HCEC 1CT (cell line): ENCODE data around the gene RBMS2.
"Not testable (repeated sequence)": the region's sequence is repeated elsewhere in the genome, so short reads cannot be mapped to it uniquely, and the experiment has no call there.

Source experiments
- DNase-seq: peaks from one replicate; pipeline ENCODE4 v3.0.0-alpha.2; 2017

Gene RBMS2

DNA sequence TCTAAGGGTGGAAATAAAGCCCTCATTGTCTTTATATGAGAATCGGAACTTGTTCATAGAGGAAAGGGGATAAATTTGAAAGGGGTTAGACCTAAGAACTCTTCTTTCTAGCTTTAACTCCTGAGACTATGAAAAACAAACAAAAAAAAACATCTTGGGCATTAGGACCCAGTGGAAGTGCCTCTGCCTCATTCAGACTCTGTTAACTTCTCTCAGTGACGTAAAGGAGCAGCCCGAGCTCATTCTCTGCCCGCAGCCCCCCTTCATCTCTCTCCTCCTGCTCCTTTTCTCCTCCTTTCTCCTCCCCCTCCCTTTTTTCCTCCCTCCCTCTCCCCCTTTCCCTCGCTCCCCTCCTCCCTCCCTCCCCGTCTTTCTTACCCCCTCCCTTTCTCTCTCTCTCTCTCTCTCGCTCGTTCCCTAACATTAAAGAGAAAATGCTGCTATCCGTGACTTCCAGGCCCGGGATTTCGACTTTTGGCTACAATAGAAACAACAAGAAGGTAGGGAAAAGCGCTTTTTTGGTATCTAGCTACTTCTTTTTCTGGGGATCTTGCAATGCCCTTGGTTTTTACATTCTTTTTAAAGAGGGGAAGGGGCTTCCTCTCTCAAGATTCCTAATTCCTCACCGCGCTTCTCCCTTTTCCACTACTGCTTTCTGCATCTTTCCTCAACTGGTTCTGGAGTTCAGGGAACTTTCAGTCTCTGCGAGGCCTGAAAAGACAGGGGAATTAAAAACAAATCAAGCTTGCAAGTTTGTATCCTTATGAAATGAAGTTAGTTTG, at the start of gene RBMS2:
RBMS2 (plus strand) TSS at position 231 of the 782 bp plus-strand sequence; CDS start at position 435, 204 bp downstream.
- peak; percentile 94 for DNase-seq

- DNase-seq: no peak
Observed at GRCh38 chr12:56474389-56474788, 47.2 kb upstream of the RBMS2 start.

- no peak for DNase-seq
Observed at GRCh38 chr12:56476143-56476542, 45.5 kb upstream of the RBMS2 start.

DNA sequence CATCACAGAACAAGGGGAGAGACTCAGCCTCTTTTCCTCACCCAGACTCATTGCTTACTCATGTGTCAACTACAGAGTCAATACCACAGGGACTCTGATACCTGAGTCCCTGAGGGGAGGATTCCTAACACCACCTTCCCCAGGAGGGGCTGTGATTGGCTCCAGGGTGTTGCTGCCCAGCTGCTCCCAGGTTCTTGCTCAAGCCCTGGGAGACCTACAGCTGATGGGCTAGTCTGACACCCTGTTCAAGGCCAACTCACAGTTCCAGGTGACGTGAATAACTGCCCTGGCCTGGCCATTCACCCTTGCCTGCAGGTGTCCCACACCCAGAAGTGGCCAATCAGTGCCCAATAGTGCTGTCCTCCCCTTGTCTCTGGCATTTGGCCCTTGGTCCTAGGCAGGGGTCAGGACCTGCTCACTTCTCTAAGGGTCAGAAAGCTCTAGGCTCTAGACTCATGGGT, 44.6 kb upstream of the RBMS2 start:
- DNase-seq: no peak

DNA sequence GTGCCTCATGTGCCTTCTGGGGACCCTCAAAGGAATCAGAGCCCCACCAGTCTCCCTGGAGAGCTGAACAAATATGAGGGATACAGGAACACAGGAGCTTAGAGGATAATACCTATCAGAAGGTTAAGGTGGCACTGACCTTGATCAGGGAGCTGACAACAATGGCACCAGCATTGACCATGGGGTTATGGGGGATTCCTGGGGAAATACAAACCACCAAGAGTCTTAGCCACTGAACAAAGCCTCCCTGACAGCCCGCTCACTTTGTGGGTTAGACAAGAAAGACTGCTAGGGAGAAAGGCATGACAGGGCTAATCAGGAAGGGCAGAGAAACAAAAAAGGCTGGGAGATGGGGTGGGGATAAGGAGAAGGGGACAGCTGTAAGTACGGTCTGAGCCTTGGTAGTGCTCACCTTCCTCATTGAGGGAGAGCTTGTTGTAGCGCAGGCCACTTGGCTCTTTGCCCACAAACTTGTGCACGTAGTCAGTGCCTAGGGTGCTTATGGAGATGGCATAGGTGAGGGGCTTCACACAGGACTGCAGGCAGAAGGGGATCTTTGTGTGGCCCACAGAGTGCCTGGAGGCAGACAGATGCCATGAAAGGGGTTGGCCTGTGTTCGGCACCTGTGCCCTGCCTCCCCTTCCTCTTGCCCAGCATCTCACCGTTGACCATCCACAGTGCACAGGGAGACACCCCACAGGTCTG, 43.9 kb upstream of the RBMS2 start:
- DNase-seq: no peak

- DNase-seq: no peak
Observed at GRCh38 chr12:56479625-56480024, 42.0 kb upstream of the RBMS2 start.

GRCh38 chr12:56484566-56484965, 37.1 kb upstream of the RBMS2 start:
- no peak for DNase-seq

DNA sequence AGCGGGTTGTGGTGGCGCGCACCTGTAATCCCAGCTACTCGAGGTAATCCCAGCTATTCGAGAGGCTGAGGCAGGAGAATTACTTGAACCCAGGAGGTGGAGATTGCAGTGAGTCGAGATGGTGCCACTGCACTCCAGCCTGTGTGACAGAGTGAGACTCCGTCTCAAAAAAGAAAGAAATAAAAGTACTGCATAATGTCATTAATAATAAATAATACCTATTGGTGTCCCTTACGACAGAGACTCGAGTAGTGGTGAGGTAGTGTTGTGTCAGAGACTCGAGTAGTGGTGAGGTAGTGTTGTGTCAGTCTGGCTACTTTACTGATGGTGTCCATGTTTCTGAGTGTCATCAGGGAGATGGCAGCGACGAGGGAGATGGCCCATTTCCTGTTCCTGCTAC, 34.9 kb upstream of the RBMS2 start:
- no peak for DNase-seq

DNA sequence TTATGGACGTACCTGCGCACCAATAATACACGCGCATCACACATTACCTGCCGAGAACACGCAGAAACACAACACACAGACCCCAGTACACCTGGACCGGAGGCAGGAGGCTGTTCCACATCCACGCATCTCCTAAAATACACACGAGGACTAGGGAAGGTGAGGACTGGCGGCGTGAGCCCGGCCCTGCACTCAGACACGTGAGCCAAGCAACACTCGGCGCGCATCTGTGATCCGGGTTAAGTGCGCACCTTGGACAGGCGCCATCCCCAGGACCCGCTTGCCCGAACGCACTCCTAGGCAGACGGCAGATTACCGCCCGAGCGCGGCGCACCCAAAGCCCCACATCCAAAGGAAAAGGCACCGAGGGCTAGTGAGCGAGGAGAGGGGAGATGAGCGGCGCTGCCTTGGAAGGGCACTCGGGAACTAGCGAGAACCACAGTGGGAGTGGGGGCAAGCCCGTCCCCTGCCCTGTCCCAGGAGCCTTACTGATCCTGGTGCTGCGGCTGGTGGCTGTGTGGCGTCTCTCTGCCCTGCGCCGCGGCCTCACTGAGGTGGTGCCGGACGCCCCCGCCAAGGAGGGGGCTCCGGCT, 34.1 kb upstream of the RBMS2 start:
- DNase-seq: no peak

DNA sequence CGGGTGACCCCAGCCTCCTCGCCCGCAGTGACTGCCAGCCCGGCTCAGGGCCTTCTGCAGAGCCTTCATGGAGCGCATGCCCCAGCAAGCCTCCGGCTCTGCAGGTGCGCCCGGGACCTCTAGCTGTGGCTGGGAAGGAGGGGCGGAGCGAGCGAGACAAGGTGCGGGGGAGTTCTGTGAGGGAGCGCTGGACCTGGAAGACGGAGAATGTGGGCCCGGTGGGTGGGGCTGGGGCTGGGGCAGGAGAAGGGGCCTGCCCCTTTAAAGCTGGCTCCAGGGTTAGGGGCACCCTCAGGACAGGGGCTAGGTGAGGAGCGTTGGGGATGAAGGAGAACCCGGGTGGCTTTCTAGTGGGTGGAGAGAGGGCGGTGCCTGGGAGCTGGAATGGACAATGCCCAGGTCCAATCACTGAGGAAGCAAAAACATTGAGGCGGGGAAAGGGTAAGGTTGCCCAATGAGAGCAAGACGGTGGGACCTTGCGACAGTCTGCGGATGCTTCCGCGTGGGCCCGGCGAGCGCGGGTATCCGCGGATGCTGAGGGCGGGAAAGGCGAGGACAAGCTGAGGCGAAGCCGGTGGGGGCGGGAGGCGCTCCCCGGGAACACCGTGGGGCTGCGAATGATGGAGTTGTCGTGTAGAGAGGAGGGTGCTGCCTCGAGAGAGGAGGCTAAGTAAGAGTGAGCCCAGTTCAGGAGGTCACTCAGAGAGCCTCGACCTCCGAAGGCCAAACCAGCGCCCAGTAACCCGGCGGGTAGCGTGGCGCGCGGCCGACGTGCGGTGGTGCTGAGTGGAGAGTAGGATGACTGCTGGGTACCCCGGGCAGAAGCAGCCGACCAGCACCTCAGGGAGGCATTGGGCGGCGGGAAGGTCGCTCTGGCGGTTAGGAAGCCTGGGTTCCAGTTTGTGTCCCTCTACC, 33.3 kb upstream of the RBMS2 start, which contains the start of gene GLS2:
GLS2 (minus strand) TSS at position 121 of the 915 bp plus-strand sequence; CDS start at position 78, 43 bp downstream.
- DNase-seq: no peak

DNA sequence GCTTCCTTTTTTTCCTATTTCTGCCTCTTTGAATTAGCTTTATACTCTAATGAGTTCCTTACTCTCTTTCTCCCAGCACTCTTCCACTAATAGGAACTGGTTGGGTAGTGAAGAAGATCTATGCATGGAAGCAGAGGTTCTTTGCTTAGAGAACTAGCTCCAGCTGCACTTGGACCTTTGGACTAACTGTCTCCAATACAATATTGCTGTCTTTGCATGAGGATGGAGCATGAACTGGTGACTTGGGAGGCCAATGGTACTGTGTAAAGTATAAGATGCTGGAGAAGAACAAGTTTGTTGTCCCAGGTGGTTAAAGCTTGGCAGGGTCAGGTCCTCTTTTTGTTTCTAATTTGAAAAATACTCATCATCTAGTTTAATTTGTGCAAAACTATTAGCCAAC, 31.3 kb upstream of the RBMS2 start:
- no peak for DNase-seq

DNA sequence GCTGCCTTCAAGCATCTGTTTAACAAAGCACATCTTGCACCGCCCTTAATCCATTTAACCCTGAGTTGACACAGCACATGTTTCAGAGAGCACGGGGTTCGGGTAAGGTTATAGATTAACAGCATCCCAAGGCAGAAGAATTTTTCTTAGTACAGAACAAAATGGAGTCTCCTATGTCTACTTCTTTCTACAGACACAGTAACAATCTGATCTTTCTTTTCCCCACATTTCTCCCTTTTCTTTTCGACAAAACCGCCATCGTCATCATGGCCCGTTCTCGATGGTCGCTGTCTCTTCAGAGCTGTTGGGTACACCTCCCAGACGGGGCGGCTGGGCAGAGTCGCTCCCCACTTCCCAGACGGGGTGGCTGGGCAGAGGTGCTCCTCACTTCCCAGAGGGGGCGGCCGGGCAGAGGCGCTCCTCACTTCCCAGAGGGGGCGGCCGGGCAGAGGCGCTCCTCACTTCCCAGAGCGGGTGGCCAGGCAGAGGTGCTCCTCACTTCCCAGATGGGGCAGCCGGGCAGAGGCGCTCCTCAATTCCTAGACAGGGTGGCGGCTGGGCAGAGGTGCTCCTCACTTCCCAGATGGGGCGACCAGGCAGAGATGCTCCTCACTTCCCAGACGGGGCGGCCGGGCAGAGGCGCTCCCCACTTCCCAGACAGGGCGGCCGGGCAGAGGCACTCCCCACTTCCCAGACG, 28.1 kb upstream of the RBMS2 start:
- DNase-seq: not testable (repeated sequence)

DNA sequence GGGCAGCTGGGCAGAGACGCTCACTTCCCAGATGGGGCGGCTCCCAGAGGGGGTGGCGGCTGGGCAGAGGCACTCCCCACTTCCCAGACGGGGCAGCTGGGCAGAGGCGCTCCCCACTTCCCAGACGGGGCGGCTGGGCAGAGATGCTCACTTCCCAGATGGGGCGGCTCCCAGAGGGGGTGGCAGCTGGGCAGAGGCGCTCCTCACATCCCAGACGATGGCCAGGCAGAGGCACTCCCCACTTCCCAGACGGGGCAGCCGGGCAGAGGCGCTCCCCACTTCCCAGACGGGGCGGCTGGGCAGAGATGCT, 27.6 kb upstream of the RBMS2 start:
- DNase-seq: not testable (repeated sequence)

DNA sequence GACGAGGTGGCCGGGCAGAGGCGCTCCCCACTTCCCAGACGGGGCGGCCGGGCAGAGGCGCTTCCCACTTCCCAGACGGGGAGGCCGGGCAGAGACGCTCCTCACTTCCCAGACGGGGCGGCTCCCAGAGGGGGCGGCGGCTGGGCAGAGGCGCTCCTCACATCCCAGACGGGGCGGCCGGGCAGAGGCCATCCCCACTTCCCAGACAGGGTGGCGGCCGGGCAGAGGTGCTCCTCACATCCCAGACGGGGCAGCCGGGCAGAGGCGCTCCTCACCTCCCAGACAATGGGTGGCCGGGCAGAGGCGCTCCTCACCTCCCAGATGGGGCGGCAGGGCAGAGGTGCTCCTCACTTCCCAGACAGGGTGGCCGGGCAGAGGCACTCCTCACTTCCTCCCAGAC, 27.1 kb upstream of the RBMS2 start:
- DNase-seq: not testable (repeated sequence)

DNA sequence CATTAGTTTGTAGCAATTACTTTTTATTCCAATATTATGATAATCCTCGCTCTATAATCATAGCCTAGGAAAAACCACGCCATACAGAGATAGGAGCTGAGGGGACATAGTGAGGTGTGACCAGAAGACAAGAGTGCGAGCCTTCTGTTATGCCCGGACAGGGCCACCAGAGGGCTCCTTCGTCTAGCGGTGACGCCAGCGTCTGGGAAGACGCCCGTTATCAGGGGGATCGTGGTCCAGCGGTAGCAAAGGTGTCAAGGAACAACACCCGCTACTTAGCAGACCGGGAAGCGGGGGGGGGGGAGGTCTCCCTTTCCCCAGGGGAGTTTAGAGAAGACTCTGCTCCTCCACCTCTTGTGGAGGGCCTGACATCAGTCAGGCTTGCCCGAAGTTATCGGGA, 24.9 kb upstream of the RBMS2 start:
- DNase-seq: not testable (repeated sequence)

GRCh38 chr12:56498126-56498902, 23.3 kb upstream of the RBMS2 start:
- not testable (repeated sequence) for DNase-seq

- not testable (repeated sequence) for DNase-seq
Observed at GRCh38 chr12:56499452-56499851, 22.2 kb upstream of the RBMS2 start.

GRCh38 chr12:56499879-56500278, 21.7 kb upstream of the RBMS2 start:
- not testable (repeated sequence) for DNase-seq

- DNase-seq: no peak
Observed at GRCh38 chr12:56510786-56511185, 10.8 kb upstream of the RBMS2 start.

DNA sequence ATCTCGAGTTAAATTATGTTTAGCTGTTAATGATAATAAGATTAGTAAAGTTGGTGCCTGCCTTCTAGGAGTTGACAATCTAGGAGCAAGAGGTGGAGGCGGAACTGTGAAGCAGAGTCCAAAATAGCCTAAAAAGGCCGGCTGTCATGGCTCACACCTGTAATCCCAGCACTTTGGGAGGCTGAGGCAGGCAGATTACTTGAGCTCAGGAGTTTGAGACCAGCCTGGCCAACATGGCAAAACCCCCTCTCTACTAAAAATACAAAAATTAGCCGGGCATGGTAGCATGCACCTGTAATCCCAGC, 7.7 kb upstream of the RBMS2 start:
- DNase-seq: not testable (repeated sequence)

DNA sequence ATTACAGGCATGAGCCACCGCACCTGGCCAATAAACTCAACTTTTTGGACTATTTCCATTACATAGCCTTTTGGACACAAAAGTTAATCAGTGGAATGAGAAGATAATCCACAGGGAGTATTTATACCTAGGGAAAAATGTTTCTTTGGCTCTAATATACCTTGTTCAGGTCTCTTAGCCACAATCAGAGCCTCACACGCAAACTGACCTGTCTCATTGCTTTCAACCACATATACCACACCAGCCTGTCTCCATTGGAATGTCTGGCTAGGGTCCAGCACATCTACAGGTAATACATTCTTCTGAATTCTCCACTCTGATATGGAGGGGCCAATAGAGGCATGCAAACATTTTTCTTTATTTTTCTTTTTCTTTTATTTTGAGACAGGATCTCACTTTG, 3.8 kb upstream of the RBMS2 start:
- DNase-seq: no peak
